ENCODE data around the gene TMEM271.

DNA sequence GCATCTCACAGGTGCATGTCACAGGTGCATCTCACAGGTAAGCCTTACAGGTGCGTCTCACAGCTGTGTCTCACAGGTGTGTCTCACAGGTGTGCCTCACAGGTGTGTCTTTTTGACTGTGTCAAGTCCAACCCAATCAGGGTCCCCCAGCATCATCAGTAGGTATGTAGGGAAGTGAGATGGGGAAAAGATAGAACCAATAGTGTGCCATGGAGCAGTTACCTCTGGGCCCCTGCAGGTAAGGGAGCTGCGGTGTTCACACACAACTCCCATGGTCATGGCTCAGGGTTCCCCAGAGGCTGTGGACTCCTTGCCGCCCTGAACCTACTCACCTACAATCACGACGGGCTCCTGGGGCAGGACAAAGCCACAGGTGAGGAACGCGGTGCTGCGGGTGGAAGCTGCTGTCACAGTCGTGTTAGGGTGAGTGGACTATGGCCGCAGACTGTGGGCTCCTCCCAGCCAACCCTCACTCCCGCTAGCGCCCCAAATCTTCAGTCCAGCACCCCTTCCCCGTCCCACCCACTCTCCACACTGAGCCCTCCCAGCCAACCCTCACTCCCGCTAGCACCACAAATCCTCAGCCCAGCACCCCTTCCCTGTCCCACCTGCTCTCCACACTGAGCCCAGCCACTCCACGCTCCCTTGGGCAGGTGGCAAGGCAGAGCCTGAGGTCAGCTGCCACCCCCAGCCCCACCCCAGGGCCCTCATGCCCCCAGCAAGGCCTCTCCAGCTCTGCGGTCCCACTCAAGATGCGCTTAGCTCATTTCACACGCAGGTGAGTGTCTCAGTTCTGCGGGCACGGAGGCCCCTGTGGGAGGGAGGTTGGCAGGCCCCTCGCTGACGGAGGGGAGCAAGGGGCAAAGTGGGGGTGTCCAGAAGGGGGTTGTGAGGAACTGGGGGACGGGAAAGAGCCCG, 47.2 kb upstream of the TMEM271 start:
- TF ChIP-seq, protein P1, sequence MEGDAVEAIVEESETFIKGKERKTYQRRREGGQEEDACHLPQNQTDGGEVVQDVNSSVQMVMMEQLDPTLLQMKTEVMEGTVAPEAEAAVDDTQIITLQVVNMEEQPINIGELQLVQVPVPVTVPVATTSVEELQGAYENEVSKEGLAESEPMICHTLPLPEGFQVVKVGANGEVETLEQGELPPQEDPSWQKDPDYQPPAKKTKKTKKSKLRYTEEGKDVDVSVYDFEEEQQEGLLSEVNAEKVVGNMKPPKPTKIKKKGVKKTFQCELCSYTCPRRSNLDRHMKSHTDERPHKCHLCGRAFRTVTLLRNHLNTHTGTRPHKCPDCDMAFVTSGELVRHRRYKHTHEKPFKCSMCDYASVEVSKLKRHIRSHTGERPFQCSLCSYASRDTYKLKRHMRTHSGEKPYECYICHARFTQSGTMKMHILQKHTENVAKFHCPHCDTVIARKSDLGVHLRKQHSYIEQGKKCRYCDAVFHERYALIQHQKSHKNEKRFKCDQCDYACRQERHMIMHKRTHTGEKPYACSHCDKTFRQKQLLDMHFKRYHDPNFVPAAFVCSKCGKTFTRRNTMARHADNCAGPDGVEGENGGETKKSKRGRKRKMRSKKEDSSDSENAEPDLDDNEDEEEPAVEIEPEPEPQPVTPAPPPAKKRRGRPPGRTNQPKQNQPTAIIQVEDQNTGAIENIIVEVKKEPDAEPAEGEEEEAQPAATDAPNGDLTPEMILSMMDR (conservative IDR thresholded peaks at IDR 0.05 in 1 of 2, IDR thresholded peaks at IDR 0.05 in 1 of 2; ENCODE audit: low read depth in 1 of 2, low read length in 2 of 2): no peak
- TF ChIP-seq EZH2 (IDR thresholded peaks at IDR 0.05; ENCODE audit: low read length, missing control alignments): no peak
